DMS79 treated with DMSO at 0.1 percent for 48 hours (cell line): ENCODE measurements around the gene PUM2.
A peak's percentile ranks its signal among the peaks of the same experiment; 100 is the strongest.
"Not testable (repeated sequence)": the region's sequence is repeated elsewhere in the genome, so short reads cannot be mapped to it uniquely, and the experiment has no call there.

Experiments
- DNase-seq: peaks from one replicate; lab custom pipeline; 2025; lab: John Stamatoyannopoulos, UW

PUM2 gene

GRCh38 chr2:20350753-20351554, at the start of gene PUM2:
Gene PUM2, minus strand, starts transcription at chr2:20350844. Its CDS starts 23,484 bp downstream, at chr2:20327360.
- peak; percentile 95 for DNase-seq

GRCh38 chr2:20400306-20400705, 49.7 kb upstream of the PUM2 start:
- DNase-seq = no peak

- no peak for DNase-seq
Measured at GRCh38 chr2:20398956-20399567, 48.4 kb upstream of the PUM2 start.

- DNase-seq = no peak
Measured at GRCh38 chr2:20397811-20398447, 47.3 kb upstream of the PUM2 start.

GRCh38 chr2:20396356-20397000, 45.8 kb upstream of the PUM2 start:
- DNase-seq = no peak

GRCh38 chr2:20393986-20394385, 43.3 kb upstream of the PUM2 start:
- DNase-seq = no peak

GRCh38 chr2:20391951-20392699, 41.5 kb upstream of the PUM2 start:
- no peak for DNase-seq

GRCh38 chr2:20390524-20391123, 40.0 kb upstream of the PUM2 start:
- no peak for DNase-seq

GRCh38 chr2:20384953-20385352, 34.3 kb upstream of the PUM2 start:
- DNase-seq = no peak

- no peak for DNase-seq
Measured at GRCh38 chr2:20382965-20383810, 32.5 kb upstream of the PUM2 start.

GRCh38 chr2:20381457-20381856, 30.8 kb upstream of the PUM2 start:
- peak; percentile 83 for DNase-seq

- DNase-seq = peak; percentile 11
Measured at GRCh38 chr2:20378891-20379519, 28.4 kb upstream of the PUM2 start.

GRCh38 chr2:20378341-20378740, 27.7 kb upstream of the PUM2 start:
- no peak for DNase-seq

- DNase-seq = no peak
Measured at GRCh38 chr2:20377741-20378140, 27.1 kb upstream of the PUM2 start.

GRCh38 chr2:20374982-20375381, 24.3 kb upstream of the PUM2 start:
- DNase-seq = not testable (repeated sequence)

- DNase-seq = no peak
Measured at GRCh38 chr2:20372896-20373640, 22.4 kb upstream of the PUM2 start.

- DNase-seq = no peak
Measured at GRCh38 chr2:20371323-20372025, 20.8 kb upstream of the PUM2 start.

GRCh38 chr2:20370191-20370590, 19.5 kb upstream of the PUM2 start:
- DNase-seq = peak; percentile 62

GRCh38 chr2:20369366-20369765, 18.7 kb upstream of the PUM2 start:
- no peak for DNase-seq
